ENCODE data around the gene GRIA1.

GRIA1 gene

DNA sequence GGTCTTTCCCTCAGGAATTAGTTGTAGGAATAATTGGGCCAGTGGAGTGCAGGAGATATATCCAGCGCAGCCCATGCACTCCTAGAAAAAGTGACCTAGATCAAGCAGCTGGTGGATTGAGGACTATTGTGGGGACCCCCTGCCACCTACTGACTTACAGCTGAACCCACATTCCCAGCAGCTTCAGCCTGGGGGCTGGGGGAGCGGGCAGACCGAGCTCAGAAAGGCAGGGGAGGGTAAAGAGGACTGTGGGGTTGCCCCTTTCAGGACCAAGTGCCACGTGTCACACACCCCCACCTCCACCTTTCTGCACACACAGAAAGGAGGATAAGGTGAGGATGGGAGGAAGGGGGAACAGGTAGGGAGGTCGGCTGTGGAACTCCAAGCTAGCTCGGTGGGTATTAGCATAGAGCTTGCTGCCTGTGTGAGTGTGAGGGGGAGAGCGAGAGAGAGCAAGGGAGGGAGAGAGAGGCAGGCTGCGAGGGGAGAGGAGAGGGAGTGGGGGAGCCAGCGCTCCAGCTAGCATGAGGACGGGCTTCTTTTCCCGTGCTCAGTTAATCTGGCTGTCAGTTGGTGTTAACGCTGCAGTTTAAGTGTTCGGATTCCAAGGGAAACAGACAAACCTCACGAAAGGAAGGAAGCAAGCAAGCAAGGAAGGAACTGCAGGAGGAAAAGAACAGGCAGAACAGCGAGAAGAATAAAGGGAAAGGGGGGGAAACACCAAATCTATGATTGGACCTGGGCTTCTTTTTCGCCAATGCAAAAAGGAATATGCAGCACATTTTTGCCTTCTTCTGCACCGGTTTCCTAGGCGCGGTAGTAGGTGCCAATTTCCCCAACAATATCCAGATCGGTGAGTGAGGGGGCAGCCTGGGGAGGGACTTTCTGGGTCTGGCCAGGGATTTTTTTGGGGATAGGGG, at the start of gene GRIA1:
GRIA1 (plus strand) TSS at position 553 of the 920 bp plus-strand sequence.
- no peak for DNase-seq (ENCODE audit: low read depth in 2 of 2)

DNA sequence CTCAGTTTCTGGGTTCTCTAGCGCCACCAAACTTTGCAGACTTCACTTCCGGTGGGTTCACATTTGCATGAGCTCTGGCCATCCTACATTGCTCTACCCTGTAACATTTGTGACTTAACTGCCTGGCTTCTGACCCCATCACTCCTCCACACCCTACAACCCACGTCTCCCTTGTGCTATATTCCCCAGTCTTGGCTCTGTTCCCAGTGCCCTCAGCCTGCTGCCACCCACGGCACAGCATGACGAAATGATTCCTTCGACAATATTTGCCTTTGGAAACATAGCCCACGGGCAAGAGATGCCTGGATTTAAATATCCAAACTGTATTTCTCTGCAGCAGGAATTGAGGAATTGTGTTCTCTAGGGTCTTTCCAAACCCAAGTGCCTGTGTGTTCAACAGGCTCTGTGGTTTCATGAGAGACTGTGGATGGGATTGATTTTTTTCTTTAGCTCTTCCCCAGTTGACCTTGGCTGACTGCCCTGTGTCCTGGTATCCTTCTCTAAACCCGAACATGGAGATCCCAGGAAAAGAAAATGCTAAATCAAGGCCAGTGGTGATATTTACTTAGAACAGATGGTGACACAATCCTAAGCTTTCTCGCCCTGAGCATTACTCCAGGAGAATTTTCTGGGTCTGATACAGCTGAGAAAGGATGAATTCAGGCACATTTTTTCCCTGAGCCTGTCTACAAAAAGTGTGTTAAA, 44.4 kb upstream of the GRIA1 start:
- DNase-seq (ENCODE audit: low read depth in 2 of 2), result no peak

DNA sequence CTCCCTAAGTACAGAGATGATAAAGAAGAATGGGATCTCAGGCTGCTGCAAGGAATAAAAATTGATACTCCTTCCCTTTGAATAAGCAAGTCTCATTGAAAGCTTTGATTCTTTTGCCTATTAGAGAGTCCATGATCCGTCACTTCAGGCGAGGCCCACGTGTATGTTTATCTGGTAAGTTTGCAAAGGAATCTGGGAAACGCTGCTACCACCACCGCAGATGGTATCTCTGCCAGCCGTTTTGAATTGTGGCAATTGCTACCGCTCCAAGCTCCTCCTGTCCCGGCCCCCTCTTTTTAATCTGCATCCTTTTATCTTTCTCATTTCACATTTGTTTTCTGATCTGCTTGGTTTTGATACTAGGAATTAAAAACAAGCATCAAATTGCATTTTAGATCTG, 42.9 kb upstream of the GRIA1 start:
- DNase-seq (ENCODE audit: low read depth in 2 of 2), result no peak

DNA sequence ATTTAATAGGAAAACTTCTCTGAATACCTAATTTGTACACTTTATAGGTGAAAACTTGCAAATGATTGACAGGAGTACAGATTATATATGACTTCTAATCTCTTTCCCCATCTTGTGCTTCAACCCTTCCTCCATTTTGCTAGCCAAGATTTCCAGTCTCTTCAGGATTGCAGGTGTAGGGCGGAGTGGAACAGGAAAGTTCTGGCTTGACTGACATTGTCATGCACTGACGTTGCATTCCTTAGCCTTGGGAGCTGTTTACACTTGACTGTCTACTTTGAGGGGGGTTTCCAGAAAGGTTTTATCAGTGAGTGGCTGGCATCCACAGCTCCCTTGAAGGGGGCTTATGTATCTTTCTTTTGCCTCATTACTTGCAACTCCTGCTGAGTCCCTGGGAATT, 34.1 kb upstream of the GRIA1 start:
- no peak for DNase-seq (ENCODE audit: low read depth in 2 of 2)

DNA sequence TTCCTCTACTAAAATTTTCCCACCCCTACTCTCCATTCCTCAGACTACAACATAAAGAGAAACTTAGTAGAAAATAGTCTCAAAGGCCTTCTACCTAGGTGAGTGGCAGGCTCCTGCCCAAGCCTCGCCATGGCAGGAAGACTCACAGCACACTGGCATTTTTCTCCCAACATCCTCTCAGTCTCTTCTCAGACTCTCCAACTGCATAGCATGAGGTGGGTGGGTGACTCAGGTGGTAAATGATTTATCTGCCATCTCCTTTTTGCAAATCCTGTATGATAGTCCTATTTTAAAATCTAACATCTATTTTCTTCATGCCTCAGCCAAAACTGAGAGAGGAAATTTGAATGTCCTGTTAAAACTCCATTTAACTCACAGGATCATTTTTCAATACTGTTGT, 33.5 kb upstream of the GRIA1 start:
- DNase-seq (ENCODE audit: low read depth in 2 of 2), result no peak

DNA sequence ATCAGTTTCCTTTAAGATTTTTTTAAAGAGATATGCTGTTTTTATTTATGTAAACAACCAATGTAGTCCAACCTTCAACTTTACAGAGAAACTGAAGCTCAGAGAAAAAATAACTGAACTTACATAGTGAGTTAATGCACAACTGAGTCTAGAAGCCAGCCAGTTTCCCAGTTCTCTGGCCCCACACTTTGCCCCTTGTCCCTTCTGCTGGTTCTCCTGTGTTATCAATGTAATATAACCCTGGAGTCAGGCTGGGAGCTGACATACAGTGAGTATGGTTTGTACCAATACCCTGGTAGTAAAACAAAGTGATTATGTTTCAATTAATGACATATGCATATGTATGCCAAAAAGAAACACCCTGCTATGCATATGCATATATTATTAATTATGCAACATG, 32.2 kb upstream of the GRIA1 start:
- DNase-seq (ENCODE audit: low read depth in 2 of 2), result no peak

DNA sequence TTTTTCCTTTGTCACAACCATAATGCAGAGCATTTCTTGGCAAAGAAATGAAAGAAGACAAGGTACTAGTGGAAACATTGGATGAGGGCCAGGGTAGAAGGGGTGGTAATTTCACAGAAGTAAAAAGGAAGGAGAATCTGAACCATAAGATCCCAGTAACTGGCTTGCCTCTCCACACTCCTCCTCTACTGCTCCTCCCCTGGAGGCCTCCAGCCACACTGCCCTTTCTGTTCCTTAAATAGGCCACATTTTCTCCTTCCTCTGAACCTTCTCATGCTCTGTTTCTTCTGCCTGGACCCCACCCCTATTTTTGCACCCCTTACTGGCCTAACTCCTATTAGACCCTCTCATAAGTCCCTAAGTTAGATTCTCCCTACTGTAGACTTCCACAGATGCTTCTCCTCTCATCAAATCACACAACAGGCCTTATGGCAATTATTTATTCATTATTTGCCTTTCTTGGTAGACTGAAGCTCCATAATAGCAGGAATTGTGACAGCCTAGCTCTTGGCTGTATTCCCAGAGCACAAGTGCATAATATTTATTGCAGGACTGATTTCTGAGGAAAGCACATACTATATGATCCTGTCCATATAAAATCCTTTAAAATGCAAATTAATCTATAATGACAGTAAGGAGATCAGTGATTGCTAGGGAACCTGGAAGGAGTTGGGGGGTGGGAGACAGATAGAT, 31.3 kb upstream of the GRIA1 start:
- no peak for DNase-seq (ENCODE audit: low read depth in 2 of 2)

DNA sequence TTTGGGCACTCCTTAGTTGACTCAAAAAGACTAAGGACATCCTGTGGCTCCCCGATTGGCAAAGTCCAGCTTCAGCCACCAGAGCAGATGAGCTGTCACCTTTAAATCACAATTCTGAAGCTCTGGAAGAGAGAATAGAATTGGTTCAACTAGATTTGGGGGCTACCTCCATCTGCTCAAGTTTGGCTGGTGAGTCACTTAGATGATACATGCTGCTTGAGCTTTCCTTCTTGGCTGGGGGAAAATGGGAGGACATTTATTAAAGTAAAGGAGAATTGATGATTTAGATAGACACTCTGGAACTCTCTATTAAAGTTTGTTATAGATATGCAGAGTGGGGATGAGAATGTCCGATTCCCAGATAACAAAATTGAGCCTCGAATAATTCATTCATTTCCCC, 30.0 kb upstream of the GRIA1 start:
- DNase-seq (ENCODE audit: low read depth in 2 of 2), result no peak

DNA sequence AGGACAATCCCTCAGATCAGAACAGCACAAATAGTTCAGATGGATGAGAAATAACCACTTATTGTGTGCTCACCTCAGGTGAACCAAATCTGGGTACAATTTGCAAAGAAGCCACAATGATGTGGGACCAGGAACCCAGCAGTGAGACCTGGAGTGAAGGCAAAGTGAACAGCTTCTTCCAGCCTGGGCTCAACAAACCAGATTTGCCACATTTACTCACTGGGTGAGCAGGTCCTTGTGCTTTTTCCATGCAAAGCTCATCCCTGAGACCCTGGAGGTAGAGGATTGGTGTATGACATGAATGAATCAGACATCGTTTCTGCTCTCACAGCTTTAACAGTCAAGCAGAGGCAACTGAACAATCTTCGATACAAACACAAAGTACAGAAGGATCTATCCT, 29.1 kb upstream of the GRIA1 start:
- DNase-seq (ENCODE audit: low read depth in 2 of 2), result no peak

DNA sequence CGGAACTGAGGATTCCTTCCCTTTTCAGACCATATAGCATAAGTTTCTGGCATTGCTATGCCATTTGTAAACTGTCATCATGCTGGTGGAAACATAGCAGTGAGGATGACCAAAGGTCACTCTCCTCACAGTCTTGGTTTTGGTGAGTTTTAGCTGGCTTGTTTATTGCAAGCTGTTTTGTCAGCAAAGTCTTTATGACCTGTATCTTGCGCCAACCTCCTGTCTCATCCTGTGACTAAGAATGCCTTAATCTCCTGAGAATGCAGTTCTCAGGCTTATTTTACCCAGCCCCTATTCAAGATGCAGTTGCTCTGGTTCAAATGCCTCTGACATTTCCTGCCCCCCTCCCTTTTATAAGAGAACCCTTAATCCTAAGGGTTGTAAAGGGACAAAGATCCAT, 26.7 kb upstream of the GRIA1 start:
- DNase-seq (ENCODE audit: low read depth in 2 of 2), result no peak

DNA sequence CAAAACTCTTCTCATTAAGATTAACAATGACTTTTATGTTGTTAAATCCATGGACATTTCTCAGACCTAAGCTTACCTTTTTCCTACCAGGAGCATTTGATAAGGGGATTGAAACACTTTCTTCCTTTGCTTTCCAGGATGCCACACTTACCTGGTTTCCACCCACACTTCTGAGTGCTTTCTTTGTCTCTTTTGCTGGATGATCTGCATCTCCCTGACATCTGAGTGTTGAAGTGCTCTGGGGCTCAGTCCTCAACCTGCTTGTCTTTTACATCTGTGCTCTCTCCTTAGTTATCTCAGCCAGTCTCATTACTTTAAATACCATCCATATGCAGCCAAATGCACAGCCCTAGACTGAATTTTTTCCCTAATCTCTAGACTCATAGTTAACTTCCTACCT, 22.9 kb upstream of the GRIA1 start:
- DNase-seq (ENCODE audit: low read depth in 2 of 2), result no peak

DNA sequence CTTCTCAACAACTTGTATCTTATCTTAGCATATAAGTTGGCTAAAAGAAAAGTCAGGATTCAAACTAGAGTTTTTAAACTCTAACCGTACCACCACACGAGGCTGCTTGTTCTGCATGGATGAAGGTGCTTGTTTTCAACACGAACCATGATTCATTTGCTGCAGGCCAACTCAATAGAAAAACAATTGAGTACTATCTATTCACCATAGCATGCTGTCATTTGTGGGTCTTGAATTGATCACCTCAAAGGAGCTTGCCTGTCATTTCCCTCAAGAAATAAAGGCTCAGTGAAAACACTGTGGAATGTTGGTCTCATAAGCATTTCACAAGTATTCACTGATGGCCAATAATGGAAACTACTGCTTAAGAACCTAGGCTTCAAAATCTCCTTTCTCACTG, 21.0 kb upstream of the GRIA1 start:
- no peak for DNase-seq (ENCODE audit: low read depth in 2 of 2)

DNA sequence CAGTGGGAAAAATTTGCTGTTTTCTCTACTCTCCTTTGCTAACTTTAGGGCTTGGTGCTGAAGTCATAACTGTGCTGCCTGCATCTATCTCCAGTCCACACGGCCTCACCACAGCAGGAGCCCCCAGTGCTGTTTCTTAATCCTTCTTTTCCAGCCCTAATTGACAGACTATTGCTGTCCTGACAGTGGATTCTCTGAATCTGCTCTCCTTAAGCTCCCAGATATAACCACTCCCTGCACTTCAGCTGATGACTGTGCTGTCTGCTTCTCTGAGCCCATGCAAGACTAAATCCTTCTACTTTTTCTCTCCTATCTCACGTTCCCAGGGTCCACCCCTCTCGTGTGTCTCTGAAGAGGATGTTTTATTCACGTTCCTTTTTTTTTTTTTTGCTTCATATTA, 19.7 kb upstream of the GRIA1 start:
- DNase-seq (ENCODE audit: low read depth in 2 of 2), result no peak

DNA sequence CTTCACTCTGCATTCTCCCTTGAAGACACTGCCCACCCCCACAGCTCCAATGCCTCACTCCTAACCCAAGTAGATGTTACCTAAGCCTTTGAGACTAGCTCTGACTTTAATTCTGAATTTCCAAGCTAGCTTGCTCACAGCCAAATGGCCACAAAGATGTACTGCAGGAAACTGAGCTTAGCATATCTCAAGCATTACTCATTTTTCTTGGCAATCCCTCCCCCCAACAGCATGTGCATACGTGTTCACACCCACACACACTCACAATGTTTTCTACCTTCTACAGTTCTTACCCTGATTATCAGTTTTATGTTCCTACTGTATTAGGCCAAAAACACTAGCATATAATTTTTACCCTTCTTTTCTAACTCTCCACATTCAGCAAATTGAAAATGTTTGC, 13.7 kb upstream of the GRIA1 start:
- no peak for DNase-seq (ENCODE audit: low read depth in 2 of 2)

DNA sequence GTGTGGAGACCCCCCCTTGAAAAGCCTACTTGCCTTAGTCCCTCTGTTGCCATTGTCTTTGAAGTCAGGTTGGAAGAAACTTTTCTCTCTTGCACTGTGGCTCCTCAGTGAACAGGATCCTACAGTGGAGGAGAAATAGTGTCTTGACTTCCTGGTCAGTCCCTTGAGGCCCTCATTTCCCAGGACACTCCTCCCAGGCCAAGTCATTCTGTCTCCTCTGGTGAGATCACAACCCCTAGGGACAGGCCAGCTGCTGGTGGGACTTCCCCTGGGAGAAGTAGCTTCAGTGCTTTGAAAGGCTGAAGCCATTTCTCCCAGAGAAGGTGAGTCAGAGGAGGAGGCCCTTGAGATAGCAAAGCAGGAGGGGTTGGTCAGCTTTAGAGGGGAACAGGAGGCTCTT, 10.1 kb upstream of the GRIA1 start:
- DNase-seq (ENCODE audit: low read depth in 2 of 2), result no peak

DNA sequence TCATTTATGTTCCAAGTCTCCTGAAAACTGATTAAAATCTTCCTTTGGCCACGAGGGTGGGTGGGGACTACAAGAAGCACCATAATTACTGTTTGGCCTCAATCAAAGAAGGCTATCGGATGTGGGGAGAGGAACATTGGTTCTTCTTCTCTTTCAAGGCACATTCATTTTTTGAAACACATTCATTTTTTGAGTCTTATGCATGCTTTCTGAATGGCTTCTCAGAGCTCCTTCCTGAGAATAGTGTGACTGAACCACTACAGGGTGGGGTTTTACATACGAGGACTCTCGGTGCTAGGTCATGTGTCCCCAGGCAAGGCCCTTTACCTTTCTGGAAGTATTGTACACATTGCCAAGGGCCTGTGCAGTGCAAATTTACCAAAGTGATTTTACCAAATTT, 7.0 kb upstream of the GRIA1 start:
- DNase-seq (ENCODE audit: low read depth in 2 of 2), result no peak

DNA sequence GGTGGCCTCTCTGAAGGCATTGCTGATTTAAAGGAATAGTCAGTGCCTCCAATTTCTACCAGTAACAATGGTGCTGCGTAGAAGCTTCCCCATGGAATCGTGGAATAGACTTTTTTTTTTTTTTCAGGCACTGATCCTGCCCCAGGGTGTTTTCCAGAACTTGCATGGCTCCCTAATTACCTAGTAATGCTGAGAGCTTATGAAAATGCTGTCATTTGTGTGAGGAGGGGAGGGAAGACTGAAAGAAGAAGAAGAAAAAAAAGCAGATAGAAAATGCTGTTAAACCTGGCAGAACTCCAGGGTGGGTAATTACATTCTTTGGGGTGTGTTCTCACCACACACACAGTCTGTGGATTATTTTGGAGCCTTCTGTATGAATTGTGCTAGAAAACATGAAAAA, 4.8 kb upstream of the GRIA1 start:
- no peak for DNase-seq (ENCODE audit: low read depth in 2 of 2)

DNA sequence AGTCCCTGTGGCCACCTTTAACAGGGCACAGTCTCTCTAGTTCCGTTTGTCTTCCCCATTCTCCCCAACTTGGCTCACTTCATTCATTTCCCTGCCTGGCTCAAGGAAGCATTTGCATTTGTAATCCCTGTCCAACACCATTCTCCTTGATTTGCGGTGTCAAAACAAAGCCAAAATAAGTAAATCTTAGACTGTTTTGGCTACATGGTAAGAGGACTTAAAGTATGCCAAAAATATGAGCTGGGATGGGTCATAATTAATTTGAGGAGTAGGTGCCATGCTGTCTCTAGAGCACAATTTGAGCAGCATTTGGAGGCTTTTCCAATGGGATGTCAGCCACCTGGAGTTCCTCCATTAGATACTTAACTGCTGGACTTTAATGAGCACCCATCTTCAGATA, 3.7 kb upstream of the GRIA1 start:
- DNase-seq (ENCODE audit: low read depth in 2 of 2), result no peak

DNA sequence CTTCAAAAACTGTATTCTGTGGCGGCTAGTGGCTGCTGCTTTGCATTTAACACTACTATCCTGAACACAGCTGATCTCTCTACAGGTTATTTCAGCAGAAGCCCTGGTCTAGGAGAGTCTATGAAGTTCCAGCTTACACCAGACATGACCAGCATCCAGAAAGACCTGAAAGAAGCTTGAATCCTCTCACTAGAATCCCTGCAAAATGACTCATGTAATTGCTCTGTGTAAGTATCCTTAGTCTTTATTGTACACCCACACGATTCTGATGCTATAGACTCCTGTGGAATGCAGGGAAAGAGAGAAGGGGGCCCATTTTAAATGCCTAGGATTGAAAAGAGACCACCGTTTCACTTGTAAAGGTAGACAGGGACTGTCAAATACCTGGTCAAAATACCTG, 859 bp upstream of the GRIA1 start:
- DNase-seq (ENCODE audit: low read depth in 2 of 2), result no peak

DNA sequence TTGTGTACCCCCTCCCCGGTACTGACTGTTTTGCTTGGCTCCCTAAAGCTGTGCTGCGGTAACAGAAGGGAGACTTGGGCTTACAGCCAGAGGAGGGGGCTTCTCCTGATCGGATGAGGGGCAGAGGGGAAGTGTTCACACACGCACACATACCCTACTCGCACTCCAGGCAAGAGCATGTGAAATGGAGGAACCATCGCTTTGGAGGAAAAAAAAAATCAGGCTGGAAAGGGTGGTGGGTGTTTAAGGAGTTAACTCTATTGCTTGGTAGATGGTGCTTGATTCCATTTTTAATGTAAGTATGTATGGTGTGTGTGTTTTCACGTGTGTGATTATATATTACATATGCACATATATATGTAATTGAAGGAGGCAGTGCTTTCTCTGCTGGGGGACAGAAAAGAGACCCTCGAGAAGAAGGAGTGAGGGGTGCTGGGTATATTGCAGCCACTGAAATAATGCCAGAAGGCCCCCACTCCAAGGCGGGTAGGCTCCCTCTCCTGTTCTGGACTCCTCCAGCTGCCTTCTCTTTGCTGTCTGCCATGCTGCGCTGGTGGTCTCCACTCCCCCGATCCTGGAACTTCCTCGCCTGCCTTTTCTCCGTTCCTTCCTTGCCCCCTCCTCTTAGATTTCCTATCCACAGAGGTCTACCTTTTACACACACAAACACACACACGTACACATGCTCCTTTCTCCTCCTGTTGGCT, 721 bp downstream of the GRIA1 start:
- DNase-seq (ENCODE audit: low read depth in 2 of 2), result no peak

DNA sequence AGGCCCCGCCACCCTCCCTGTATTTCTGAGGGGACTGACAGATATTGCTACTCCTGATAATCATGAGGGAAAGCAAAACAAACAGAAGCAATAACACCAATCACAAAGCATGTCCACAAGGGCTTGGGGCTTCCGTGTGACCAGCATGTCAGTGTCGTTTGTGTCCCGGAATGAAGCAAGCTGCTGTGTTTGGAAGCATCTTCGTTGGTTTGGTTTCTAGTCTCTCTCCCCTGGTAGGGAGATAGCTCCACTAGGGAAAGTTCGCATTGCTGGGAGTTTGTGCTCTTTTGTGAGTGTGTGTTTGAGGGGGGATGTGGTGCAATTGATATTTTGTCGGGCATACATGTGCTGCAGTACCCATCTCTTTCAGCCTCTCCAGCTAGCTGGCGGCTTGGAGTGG, 1.4 kb downstream of the GRIA1 start:
- DNase-seq (ENCODE audit: low read depth in 2 of 2), result no peak

DNA sequence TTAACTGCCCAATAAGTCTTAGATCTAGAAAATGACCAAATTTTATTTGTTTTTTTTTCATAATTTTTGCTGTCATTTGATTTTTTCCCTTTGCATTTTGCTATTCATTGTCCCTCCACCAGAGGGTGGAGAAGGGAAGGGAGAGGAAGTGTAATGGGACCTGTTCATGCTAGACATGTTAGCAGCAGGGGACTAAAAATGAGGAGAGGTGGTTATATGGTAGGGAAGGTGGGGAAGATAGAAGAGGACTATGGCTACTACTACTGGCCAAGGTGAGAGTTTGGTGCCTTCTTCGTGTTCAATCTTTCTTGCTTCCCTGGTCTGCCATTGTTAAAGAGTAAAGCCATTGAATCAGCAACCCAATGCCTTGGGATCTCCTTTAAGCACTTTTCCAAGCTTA, 6.4 kb downstream of the GRIA1 start:
- no peak for DNase-seq (ENCODE audit: low read depth in 2 of 2)

Measured in stimulated activated CD4-positive, alpha-beta T cell treated with anti-CD3 and anti-CD28 coated beads, Interleukin-4, amount 100 ng/mL, for 48 hours (primary cell).